ENCODE measurements around the gene LPCAT1. TPM values are rescaled to one million over a fixed set of nuclear protein-coding genes. Genes with fewer than 3 reads are reported as not detected.

The LPCAT1 gene
- total and polyA plus RNA-seq, 2 experiments from 2014 or later, result 78.0 to 255 TPM

DNA sequence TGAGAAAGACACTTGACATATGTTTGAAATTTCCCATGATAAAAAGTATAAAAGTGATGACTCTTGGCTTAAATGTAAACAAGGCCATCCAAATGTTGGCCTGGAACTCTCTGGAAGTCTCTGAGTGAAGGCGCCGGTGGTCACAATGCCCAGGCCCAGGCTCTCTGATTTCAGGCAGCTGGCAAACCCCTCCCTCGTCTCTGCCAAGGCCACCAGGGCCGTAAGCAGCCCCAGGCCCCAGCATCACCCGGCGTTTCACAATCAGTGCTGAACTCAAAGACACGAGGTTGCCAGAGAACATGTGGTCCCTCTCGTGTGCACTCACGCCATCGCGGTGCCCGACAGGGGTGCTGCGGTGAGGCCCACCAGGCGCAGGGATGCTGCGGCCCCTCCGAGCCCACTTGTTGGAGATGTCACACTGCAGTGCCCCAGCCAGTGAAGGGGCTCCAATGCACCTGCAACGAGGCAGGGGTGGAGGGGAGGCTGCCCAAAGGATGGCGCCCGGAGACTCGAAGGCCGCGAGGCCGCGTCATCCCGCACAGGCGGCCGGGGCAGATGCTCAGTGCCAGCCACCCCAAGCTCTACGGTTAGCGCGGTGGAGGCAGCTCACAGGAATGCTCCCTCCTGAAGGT is 15.0 kb downstream of the LPCAT1 start:
- H3K4me1 Mint-ChIP-seq, result peaks cover 74% of the 10 kb centered on the region
- no peak for ATAC-seq

More for the DNA sequence above, 15.0 kb downstream of the LPCAT1 start:
- no peak overlapping the region for H3K4me3 Mint-ChIP-seq
- Histone ChIP-seq H4K20me1 (replicated peaks; ENCODE audit: insufficient read depth) (peaks cover 33% of the 10 kb centered on the region; the same call in 1 of the 2 replicates), H3K9me2 (ENCODE audit: insufficient read depth) (no peaks in the 10 kb centered on the region), H3K79me2 (replicated peaks; ENCODE audit: insufficient read depth) (peaks cover 98% of the 10 kb centered on the region), H3K27me3 (ENCODE audit: insufficient read depth) (no peaks in the 10 kb centered on the region), H3K27ac (ENCODE audit: low read depth) (0 out of 2 replicates have a peak overlapping the region, but pooled peaks have one; percentile 69), H3K4me3 (no peak overlapping the region), H2AFZ (no peak overlapping the region), H3F3A (replicated peaks; ENCODE audit: low read depth) (peaks cover 5% of the 10 kb centered on the region), H3K4me1 (ENCODE audit: insufficient read depth) (peaks cover 41% of the 10 kb centered on the region), H3K36me3 (ENCODE audit: insufficient read depth) (peaks cover 4% of the 10 kb centered on the region; the same call in 1 of the 2 replicates), H3K4me2 (no peak overlapping the region)
- peaks cover 24% of the 10 kb centered on the region for H3K27me3 Mint-ChIP-seq (ENCODE audit: insufficient read depth, low read depth, poor library complexity)
- DNase-seq (ENCODE audit: low spot score), result no peak
- TF ChIP-seq EZH2 (IDR thresholded peaks at IDR 0.05; ENCODE audit: low read depth, unreplicated experiment) (no peak), ZNF331 (CRISPR knock-in tag; IDR thresholded peaks at IDR 0.05; ENCODE audit: low read depth) (no peak), ZNF114 (CRISPR knock-in tag; IDR thresholded peaks at IDR 0.05) (no peak), REST (IDR thresholded peaks at IDR 0.05; ENCODE audit: unreplicated experiment) (no peak), CTCF (conservative IDR thresholded peaks at IDR 0.05; ENCODE audit: low read depth in 2 of 2) (no peak), CREB1 (CRISPR knock-in tag; IDR thresholded peaks at IDR 0.05; ENCODE audit: low read depth) (no peak), STAT1 (IDR thresholded peaks at IDR 0.05; ENCODE audit: unreplicated experiment) (no peak), NANOG (IDR thresholded peaks at IDR 0.05; ENCODE audit: borderline replicate concordance) (no peak), POLR2AphosphoS5 (IDR thresholded peaks at IDR 0.05; ENCODE audit: low read depth) (no peak), EZH2phosphoT487 (IDR thresholded peaks at IDR 0.05; ENCODE audit: unreplicated experiment) (no peak), JUNB (IDR thresholded peaks at IDR 0.05; ENCODE audit: unreplicated experiment) (no peak)
- TF ChIP-seq, protein P1, sequence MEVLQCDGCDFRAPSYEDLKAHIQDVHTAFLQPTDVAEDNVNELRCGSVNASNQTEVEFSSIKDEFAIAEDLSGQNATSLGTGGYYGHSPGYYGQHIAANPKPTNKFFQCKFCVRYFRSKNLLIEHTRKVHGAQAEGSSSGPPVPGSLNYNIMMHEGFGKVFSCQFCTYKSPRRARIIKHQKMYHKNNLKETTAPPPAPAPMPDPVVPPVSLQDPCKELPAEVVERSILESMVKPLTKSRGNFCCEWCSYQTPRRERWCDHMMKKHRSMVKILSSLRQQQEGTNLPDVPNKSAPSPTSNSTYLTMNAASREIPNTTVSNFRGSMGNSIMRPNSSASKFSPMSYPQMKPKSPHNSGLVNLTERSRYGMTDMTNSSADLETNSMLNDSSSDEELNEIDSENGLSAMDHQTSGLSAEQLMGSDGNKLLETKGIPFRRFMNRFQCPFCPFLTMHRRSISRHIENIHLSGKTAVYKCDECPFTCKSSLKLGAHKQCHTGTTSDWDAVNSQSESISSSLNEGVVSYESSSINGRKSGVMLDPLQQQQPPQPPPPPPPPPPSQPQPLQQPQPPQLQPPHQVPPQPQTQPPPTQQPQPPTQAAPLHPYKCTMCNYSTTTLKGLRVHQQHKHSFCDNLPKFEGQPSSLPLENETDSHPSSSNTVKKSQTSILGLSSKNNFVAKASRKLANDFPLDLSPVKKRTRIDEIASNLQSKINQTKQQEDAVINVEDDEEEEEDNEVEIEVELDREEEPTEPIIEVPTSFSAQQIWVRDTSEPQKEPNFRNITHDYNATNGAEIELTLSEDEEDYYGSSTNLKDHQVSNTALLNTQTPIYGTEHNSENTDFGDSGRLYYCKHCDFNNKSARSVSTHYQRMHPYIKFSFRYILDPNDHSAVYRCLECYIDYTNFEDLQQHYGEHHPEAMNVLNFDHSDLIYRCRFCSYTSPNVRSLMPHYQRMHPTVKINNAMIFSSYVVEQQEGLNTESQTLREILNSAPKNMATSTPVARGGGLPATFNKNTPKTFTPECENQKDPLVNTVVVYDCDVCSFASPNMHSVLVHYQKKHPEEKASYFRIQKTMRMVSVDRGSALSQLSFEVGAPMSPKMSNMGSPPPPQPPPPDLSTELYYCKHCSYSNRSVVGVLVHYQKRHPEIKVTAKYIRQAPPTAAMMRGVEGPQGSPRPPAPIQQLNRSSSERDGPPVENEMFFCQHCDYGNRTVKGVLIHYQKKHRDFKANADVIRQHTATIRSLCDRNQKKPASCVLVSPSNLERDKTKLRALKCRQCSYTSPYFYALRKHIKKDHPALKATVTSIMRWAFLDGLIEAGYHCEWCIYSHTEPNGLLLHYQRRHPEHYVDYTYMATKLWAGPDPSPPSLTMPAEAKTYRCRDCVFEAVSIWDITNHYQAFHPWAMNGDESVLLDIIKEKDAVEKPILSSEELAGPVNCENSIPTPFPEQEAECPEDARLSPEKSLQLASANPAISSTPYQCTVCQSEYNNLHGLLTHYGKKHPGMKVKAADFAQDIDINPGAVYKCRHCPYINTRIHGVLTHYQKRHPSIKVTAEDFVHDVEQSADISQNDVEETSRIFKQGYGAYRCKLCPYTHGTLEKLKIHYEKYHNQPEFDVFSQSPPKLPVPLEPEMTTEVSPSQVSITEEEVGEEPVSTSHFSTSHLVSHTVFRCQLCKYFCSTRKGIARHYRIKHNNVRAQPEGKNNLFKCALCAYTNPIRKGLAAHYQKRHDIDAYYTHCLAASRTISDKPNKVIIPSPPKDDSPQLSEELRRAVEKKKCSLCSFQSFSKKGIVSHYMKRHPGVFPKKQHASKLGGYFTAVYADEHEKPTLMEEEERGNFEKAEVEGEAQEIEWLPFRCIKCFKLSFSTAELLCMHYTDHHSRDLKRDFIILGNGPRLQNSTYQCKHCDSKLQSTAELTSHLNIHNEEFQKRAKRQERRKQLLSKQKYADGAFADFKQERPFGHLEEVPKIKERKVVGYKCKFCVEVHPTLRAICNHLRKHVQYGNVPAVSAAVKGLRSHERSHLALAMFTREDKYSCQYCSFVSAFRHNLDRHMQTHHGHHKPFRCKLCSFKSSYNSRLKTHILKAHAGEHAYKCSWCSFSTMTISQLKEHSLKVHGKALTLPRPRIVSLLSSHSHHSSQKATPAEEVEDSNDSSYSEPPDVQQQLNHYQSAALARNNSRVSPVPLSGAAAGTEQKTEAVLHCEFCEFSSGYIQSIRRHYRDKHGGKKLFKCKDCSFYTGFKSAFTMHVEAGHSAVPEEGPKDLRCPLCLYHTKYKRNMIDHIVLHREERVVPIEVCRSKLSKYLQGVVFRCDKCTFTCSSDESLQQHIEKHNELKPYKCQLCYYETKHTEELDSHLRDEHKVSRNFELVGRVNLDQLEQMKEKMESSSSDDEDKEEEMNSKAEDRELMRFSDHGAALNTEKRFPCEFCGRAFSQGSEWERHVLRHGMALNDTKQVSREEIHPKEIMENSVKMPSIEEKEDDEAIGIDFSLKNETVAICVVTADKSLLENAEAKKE (CRISPR knock-in tag; IDR thresholded peaks at IDR 0.05), result no peak
- TF ChIP-seq, protein P2, sequence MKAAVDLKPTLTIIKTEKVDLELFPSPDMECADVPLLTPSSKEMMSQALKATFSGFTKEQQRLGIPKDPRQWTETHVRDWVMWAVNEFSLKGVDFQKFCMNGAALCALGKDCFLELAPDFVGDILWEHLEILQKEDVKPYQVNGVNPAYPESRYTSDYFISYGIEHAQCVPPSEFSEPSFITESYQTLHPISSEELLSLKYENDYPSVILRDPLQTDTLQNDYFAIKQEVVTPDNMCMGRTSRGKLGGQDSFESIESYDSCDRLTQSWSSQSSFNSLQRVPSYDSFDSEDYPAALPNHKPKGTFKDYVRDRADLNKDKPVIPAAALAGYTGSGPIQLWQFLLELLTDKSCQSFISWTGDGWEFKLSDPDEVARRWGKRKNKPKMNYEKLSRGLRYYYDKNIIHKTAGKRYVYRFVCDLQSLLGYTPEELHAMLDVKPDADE (IDR thresholded peaks at IDR 0.05), result no peak
- peaks cover 50% of the 10 kb centered on the region for H3K36me3 Mint-ChIP-seq (ENCODE audit: low read depth)
- no peaks in the 10 kb centered on the region; the same call in 2 of the 3 replicates for H3K9me3 Mint-ChIP-seq
- H3K27ac Mint-ChIP-seq, result no peak overlapping the region

Data from GM23338 (cell line).